ENCODE data around the gene CRACR2A. TPM values are rescaled to one million over a fixed set of nuclear protein-coding genes. Genes with fewer than 3 reads are reported as not detected.

CRACR2A gene
- total and polyA plus RNA-seq, 9 of the 15 experiments (the other 6 are each of a cell fraction or from before 2014, with no cell fraction given) = 2.1 to 15.1 (median 10.4) TPM

DNA sequence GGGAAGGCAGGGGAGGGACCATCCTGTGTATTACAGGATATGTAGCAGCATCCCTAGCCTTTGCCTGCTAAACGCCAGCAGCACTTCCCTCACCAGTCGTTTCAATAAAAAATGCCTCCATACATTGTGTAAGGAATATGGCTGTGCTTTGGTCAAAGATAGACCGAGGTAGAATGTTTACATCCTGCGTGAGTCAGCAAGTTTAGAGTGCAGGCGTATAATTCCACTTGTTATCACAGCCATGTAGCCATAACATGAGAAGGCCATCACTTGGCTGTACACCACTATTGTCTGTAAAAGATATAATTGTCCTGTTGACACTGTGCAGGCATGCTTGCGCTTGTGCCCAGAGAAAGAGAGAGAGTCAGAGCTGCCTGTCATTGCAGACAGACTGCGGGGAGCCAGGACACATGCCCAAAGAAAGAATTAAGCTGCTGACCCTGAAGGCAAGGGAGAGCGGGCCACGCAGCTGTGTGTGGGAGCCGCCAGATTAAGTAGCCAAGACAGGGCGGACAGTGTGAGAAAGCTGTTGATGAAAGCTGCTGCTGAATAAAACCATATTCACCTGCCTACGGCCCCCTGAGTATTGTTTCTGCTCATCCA, 68.4 kb downstream of the CRACR2A start (continued):
- TF ChIP-seq, protein P1, sequence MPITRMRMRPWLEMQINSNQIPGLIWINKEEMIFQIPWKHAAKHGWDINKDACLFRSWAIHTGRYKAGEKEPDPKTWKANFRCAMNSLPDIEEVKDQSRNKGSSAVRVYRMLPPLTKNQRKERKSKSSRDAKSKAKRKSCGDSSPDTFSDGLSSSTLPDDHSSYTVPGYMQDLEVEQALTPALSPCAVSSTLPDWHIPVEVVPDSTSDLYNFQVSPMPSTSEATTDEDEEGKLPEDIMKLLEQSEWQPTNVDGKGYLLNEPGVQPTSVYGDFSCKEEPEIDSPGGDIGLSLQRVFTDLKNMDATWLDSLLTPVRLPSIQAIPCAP (CRISPR knock-in tag; IDR thresholded peaks at IDR 0.05; ENCODE audit: borderline replicate concordance) = no peak
- no peak for TF ChIP-seq NCOA6 (IDR thresholded peaks at IDR 0.05)
- peak; percentile 77 for TF ChIP-seq MAFF (IDR thresholded peaks at IDR 0.05; ENCODE audit: low read length)
- TF ChIP-seq ZNF232 (CRISPR knock-in tag; IDR thresholded peaks at IDR 0.05) = no peak
- peak; percentile 82 for TF ChIP-seq PTTG1 (tag; IDR thresholded peaks at IDR 0.05; ENCODE audit: low read depth)
- TF ChIP-seq MAFK (IDR thresholded peaks at IDR 0.05; ENCODE audit: low read length) = peak; percentile 58; the same call in 1 of the 2 replicates
- 0 out of 2 replicates have a peak, but pooled peaks have one; percentile 40 for TF ChIP-seq PYGO2 (tag; IDR thresholded peaks at IDR 0.05)
- no peak for TF ChIP-seq ZNF3 (CRISPR knock-in tag; IDR thresholded peaks at IDR 0.05)
- no peak for TF ChIP-seq RFX5 (IDR thresholded peaks at IDR 0.05; ENCODE audit: low read depth, low read length)
- TF ChIP-seq SMC3 (conservative IDR thresholded peaks at IDR 0.05; ENCODE audit: insufficient read depth, low read depth, low read length) = no peak
- no peak for TF ChIP-seq CEBPG (CRISPR knock-in tag; IDR thresholded peaks at IDR 0.05)
- no peak for TF ChIP-seq CEBPG (tag; conservative IDR thresholded peaks at IDR 0.05 in 1 of 2, IDR thresholded peaks at IDR 0.05 in 1 of 2)
- no peak for TF ChIP-seq CCNT2 (IDR thresholded peaks at IDR 0.05; ENCODE audit: borderline replicate concordance, extremely low read depth, insufficient read length, low read depth, low read length)
- TF ChIP-seq RAD51 (IDR thresholded peaks at IDR 0.05; ENCODE audit: borderline replicate concordance, low read depth) = no peak
- no peak for TF ChIP-seq HEY1 (CRISPR knock-in tag; IDR thresholded peaks at IDR 0.05; ENCODE audit: borderline replicate concordance)
- no peak for TF ChIP-seq LARP7 (IDR thresholded peaks at IDR 0.05)
- no peak for TF ChIP-seq TFAM (CRISPR knock-in tag; conservative IDR thresholded peaks at IDR 0.05)
- no peak for TF ChIP-seq SP2 (IDR thresholded peaks at IDR 0.05; ENCODE audit: extremely low read depth, low read depth, low read length, poor library complexity, severe bottlenecking)
- TF ChIP-seq HSF4 (CRISPR knock-in tag; IDR thresholded peaks at IDR 0.05; ENCODE audit: borderline replicate concordance) = peak; percentile 77; the same call in 1 of the 2 replicates
- no peak for TF ChIP-seq POLR3G (IDR thresholded peaks at IDR 0.05; ENCODE audit: extremely low read depth, insufficient read length, insufficient replicate concordance)
- TF ChIP-seq, protein P2, sequence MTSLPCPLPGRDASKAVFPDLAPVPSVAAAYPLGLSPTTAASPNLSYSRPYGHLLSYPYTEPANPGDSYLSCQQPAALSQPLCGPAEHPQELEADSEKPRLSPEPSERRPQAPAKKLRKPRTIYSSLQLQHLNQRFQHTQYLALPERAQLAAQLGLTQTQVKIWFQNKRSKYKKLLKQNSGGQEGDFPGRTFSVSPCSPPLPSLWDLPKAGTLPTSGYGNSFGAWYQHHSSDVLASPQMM (CRISPR knock-in tag; IDR thresholded peaks at IDR 0.05) = no peak
- TF ChIP-seq FOXK2 (conservative IDR thresholded peaks at IDR 0.05 in 1 of 2, IDR thresholded peaks at IDR 0.05 in 1 of 2; ENCODE audit: low read depth in 2 of 2) = peak; percentile 52 to 63; a peak in 3 of 4 replicates
- TF ChIP-seq POLR2AphosphoS5 (IDR thresholded peaks at IDR 0.05; ENCODE audit: control insufficient read depth, insufficient read depth, low read depth, low read length) = no peak
- peak; percentile 33; the same call in 1 of the 2 replicates for TF ChIP-seq CBFA2T2 (conservative IDR thresholded peaks at IDR 0.05)
- TF ChIP-seq SMARCE1 (IDR thresholded peaks at IDR 0.05) = no peak
- peak; percentile 84 for TF ChIP-seq NCOR1 (IDR thresholded peaks at IDR 0.05)
- TF ChIP-seq KDM4B (IDR thresholded peaks at IDR 0.05; ENCODE audit: borderline replicate concordance in 2 of 2, low read depth in 1 of 2) = no peak
- no peak for TF ChIP-seq YY1 (IDR thresholded peaks at IDR 0.05; ENCODE audit: borderline replicate concordance in 1 of 3, control insufficient read depth in 1 of 3, extremely low read depth in 1 of 3, insufficient read depth in 3 of 3, insufficient read length in 1 of 3, insufficient replicate concordance in 2 of 3, low read depth in 1 of 3, low read length in 2 of 3)
- no peak for TF ChIP-seq TRIM24 (IDR thresholded peaks at IDR 0.05)

Data from K562 (cell line).